Measurements from ENCODE around the gene ZBTB7C.
A peak's percentile ranks its signal among the peaks of the same experiment; 100 is the strongest.

ZBTB7C gene

GRCh38 chr18:48085781-48086487 lies 323.2 kb downstream of the ZBTB7C start:
- DNase-seq (ENCODE audit: low spot score): no peak

- DNase-seq (ENCODE audit: low spot score): no peak
These were observed 324.3 kb downstream of the ZBTB7C start for GRCh38 chr18:48084858-48085257.

GRCh38 chr18:48084041-48084757 lies 325.0 kb downstream of the ZBTB7C start:
- no peak for DNase-seq (ENCODE audit: low spot score)

- DNase-seq (ENCODE audit: low spot score): no peak
These were observed 328.6 kb downstream of the ZBTB7C start for GRCh38 chr18:48080546-48080945.

- DNase-seq (ENCODE audit: low spot score): no peak
These were observed 329.3 kb downstream of the ZBTB7C start for GRCh38 chr18:48079885-48080284.

- no peak for DNase-seq (ENCODE audit: low spot score)
These were observed 330.7 kb downstream of the ZBTB7C start for GRCh38 chr18:48078448-48078847.

- no peak for DNase-seq (ENCODE audit: low spot score)
These were observed 331.9 kb downstream of the ZBTB7C start for GRCh38 chr18:48077291-48077690.

- DNase-seq (ENCODE audit: low spot score): no peak
These were observed 332.7 kb downstream of the ZBTB7C start for GRCh38 chr18:48076461-48076860.

- DNase-seq (ENCODE audit: low spot score): no peak
These were observed 333.5 kb downstream of the ZBTB7C start for GRCh38 chr18:48075707-48076093.

GRCh38 chr18:48074929-48075706 lies 334.1 kb downstream of the ZBTB7C start:
- DNase-seq (ENCODE audit: low spot score): no peak

GRCh38 chr18:48073211-48073930 lies 335.8 kb downstream of the ZBTB7C start:
- peak; percentile 8 for DNase-seq (ENCODE audit: low spot score)

GRCh38 chr18:48072428-48073204 lies 336.6 kb downstream of the ZBTB7C start:
- DNase-seq (ENCODE audit: low spot score): no peak

GRCh38 chr18:48068916-48069445 lies 340.2 kb downstream of the ZBTB7C start:
- DNase-seq (ENCODE audit: low spot score): peak; percentile 74

GRCh38 chr18:48066225-48066652 lies 342.9 kb downstream of the ZBTB7C start:
- DNase-seq (ENCODE audit: low spot score): no peak

GRCh38 chr18:48065601-48065995 lies 343.6 kb downstream of the ZBTB7C start:
- no peak for DNase-seq (ENCODE audit: low spot score)

- DNase-seq (ENCODE audit: low spot score): no peak
These were observed 344.1 kb downstream of the ZBTB7C start for GRCh38 chr18:48064978-48065600.

- no peak for DNase-seq (ENCODE audit: low spot score)
These were observed 347.2 kb downstream of the ZBTB7C start for GRCh38 chr18:48061781-48062570.

- no peak for DNase-seq (ENCODE audit: low spot score)
These were observed 348.2 kb downstream of the ZBTB7C start for GRCh38 chr18:48060970-48061369.

- DNase-seq (ENCODE audit: low spot score): no peak
These were observed 348.8 kb downstream of the ZBTB7C start for GRCh38 chr18:48060346-48060745.
